HG03469 (cell line): ENCODE data around the gene MACROD2.

Source experiments
- ATAC-seq: cut with Tn5 transposase; IDR thresholded peaks from one replicate; pipeline ENCODE4 v1.9.1; 2021; ENCODE audit warnings: mild to moderate bottlenecking, moderate library complexity, moderate number of reproducible peaks; ENCODE audit not compliant: unreplicated experiment

Gene MACROD2

GRCh38 chr20:15616626-15617025, 1621.3 kb downstream of the MACROD2 start:
- ATAC-seq, result no peak

GRCh38 chr20:15618110-15618509, 1622.8 kb downstream of the MACROD2 start:
- ATAC-seq, result no peak

- ATAC-seq, result no peak
Measured at GRCh38 chr20:15618912-15619311, 1623.6 kb downstream of the MACROD2 start.

- no peak for ATAC-seq
Measured at GRCh38 chr20:15619341-15619740, 1624.0 kb downstream of the MACROD2 start.

- no peak for ATAC-seq
Measured at GRCh38 chr20:15619816-15620215, 1624.5 kb downstream of the MACROD2 start.

- no peak for ATAC-seq
Measured at GRCh38 chr20:15622368-15622767, 1627.1 kb downstream of the MACROD2 start.

- ATAC-seq, result no peak
Measured at GRCh38 chr20:15623215-15623614, 1627.9 kb downstream of the MACROD2 start.

GRCh38 chr20:15625981-15626380, 1630.7 kb downstream of the MACROD2 start:
- ATAC-seq, result no peak

- ATAC-seq, result no peak
Measured at GRCh38 chr20:15627089-15627488, 1631.8 kb downstream of the MACROD2 start.

GRCh38 chr20:15627501-15627903, 1632.2 kb downstream of the MACROD2 start:
- ATAC-seq, result no peak

- no peak for ATAC-seq
Measured at GRCh38 chr20:15628851-15629353, 1633.6 kb downstream of the MACROD2 start.

- ATAC-seq, result no peak
Measured at GRCh38 chr20:15630360-15630759, 1635.0 kb downstream of the MACROD2 start.

GRCh38 chr20:15632680-15633079, 1637.4 kb downstream of the MACROD2 start:
- ATAC-seq, result no peak

- no peak for ATAC-seq
Measured at GRCh38 chr20:15634102-15634501, 1638.8 kb downstream of the MACROD2 start.

GRCh38 chr20:15637546-15637945, 1642.2 kb downstream of the MACROD2 start:
- ATAC-seq, result no peak

GRCh38 chr20:15637950-15638754, 1642.8 kb downstream of the MACROD2 start:
- ATAC-seq, result no peak

- no peak for ATAC-seq
Measured at GRCh38 chr20:15638816-15639215, 1643.5 kb downstream of the MACROD2 start.

- no peak for ATAC-seq
Measured at GRCh38 chr20:15639839-15640238, 1644.5 kb downstream of the MACROD2 start.

GRCh38 chr20:15642109-15642508, 1646.8 kb downstream of the MACROD2 start:
- no peak for ATAC-seq

- no peak for ATAC-seq
Measured at GRCh38 chr20:15642676-15643075, 1647.4 kb downstream of the MACROD2 start.

- no peak for ATAC-seq
Measured at GRCh38 chr20:15643713-15644112, 1648.4 kb downstream of the MACROD2 start.

GRCh38 chr20:15645816-15646215, 1650.5 kb downstream of the MACROD2 start:
- ATAC-seq, result no peak
